Pons (tissue), 1 donor: Measurements from ENCODE around the gene XPOT.

Experiments
- DNase-seq: peaks from one replicate; pipeline ENCODE4 v3.0.0-alpha.2; 2016; ENCODE audit warnings: low spot score

The XPOT gene

GRCh38 chr12:64469455-64470142 lies 65.4 kb downstream of the XPOT start:
- DNase-seq: no peak

DNA sequence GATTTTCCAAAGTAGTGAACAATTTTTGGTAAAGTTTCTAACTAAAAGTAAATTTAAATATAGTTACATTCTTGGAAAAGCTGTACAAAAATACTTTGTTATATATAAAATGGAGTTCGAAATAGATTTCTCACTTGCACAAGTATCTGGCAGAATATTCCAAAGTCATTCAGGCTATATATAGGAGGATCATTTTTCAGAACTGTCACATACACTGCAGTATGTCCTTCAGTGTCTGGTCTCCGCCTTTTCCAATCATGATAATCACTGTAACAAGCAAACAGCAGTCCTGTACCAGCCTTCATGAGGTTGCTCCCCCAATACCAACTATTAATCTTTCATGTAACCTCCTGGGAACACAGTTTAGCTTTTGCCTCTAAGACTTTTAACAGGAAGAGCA lies 66.3 kb downstream of the XPOT start:
- DNase-seq: no peak

DNA sequence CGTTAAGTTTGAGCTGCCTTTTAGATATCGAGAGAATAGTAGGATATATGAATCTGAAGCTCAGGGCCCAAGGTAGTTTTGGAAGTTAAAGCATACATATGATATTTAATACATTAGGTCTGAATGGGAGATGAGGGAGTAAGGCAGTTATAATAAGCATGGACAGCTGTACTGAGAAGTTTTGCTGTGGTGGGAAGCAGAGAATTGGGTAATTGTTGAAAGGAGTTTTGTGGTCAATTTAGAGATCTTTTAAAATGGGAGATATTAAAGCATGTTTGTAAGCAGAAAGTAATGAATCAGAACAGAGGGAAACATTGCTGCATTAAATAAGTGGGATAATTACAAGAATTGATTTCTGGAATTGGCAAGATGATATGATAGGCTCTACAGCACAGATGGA lies 69.0 kb downstream of the XPOT start:
- DNase-seq: no peak

- DNase-seq: no peak
Measured at GRCh38 chr12:64475518-64475917, 71.3 kb downstream of the XPOT start.

- no peak for DNase-seq
Measured at GRCh38 chr12:64476844-64477243, 72.7 kb downstream of the XPOT start.

- DNase-seq: no peak
Measured at GRCh38 chr12:64478661-64479060, 74.5 kb downstream of the XPOT start.

GRCh38 chr12:64480148-64480547 lies 76.0 kb downstream of the XPOT start:
- DNase-seq: no peak

DNA sequence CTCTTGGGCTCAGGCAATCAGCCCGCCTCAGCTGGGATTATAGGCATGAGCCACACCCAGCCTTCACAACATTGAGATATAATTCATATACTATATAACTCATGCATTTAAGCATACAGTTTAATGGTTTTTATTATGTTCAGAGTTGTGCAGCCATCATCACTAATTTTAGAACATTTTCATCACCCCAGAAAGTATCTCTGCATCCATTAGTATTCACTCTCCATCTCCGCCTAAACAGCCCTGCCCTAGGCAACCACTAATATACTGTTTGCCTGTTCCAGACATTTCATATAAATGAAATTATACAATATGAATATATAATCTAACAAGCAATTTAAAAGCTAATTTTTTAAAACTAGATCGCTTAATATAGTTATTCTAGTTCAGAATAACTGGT lies 82.5 kb downstream of the XPOT start:
- DNase-seq: no peak

DNA sequence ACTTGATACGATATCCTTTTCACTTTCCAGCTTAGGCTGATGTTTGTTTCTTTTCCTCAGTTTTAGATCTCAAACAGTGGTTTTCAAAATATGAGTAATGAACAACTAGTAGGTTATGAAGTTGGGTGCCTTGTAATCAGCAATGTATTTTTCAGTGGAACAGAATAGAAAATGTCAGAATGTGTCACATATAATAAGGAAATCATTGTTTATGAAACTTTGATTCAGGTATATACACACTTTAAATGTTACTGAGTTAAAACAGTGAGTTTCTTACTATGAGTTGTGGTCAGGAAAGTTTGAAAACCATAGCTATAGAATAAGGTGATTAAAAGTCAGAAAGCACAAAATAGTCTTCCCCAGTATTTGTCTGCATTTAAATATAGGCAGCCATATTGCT lies 87.5 kb downstream of the XPOT start:
- DNase-seq: no peak

- DNase-seq: no peak
Measured at GRCh38 chr12:64493513-64493912, 89.3 kb downstream of the XPOT start.

GRCh38 chr12:64494998-64495729 lies 91.0 kb downstream of the XPOT start:
- DNase-seq: no peak

DNA sequence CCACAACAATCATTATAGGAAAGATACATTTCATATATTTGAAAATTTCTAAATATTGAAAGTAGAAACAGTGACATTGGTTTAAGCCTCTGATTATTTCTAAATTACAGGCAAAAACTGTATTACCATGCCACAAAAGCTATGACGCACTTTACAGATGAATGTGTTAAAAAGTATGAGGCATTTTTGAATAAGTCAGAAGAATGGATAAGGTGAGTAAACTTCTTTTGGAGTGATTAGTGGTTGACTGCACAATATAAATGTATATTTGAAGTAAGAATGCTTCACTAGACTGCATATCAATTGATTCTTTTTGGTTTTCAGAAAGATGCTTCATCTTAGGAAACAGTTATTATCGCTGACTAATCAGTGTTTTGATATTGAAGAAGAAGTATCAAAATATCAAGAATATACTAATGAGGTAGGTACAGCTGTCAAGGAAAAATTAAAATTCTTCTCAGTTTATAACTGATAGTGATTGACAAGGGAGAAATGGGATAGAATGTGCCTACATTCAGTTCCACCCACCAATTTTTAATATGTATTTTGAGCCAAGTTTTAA lies 92.7 kb downstream of the XPOT start:
- DNase-seq: no peak

- DNase-seq: no peak
Measured at GRCh38 chr12:64497484-64497883, 93.3 kb downstream of the XPOT start.

DNA sequence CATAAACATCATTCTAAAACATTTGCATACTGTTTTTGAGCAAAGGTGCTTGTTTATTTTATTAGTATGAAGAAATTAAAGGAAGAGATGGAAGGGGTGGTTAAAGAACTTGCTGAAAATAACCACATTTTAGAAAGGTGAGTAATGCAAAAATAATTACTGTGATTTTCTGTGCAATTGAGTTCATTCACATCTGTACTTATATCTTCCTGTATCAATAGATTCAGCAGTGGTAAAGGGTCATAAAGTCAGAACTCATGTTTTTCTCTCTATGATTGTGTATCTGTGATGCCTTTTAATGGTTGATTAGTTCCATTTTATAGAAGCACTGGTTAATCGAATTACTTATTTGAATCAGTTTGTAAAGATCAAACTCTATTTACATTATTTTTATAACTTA lies 93.7 kb downstream of the XPOT start:
- DNase-seq: no peak

DNA sequence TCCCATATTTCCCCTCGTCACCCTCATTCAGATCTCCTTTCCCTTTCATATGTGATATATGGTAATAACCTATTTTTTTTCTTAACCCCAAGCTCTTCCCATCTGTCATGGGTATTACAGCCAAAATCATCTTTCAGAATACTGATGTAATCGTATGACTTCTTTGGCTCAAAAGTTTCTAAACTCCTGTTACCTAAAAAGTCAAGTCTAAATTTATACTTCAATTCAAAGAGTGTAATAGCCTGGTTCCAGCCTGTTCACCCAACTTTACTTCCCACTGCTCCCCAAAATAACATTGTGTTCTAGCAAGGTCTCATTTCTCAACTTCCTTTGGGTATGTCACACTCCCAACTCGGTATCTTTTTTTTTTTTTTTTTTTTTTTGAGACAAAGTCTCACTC lies 96.2 kb downstream of the XPOT start:
- peak; percentile 53 for DNase-seq
